GM18867 (cell line): ENCODE data around the gene LGALS3.
A peak's percentile ranks its signal among the peaks of the same experiment; 100 is the strongest.

Experiments
- ATAC-seq: cut with Tn5 transposase; IDR thresholded peaks from one replicate; pipeline ENCODE4 v1.9.1; 2021; ENCODE audit warnings: mild to moderate bottlenecking, moderate library complexity; ENCODE audit not compliant: unreplicated experiment

LGALS3 gene

DNA sequence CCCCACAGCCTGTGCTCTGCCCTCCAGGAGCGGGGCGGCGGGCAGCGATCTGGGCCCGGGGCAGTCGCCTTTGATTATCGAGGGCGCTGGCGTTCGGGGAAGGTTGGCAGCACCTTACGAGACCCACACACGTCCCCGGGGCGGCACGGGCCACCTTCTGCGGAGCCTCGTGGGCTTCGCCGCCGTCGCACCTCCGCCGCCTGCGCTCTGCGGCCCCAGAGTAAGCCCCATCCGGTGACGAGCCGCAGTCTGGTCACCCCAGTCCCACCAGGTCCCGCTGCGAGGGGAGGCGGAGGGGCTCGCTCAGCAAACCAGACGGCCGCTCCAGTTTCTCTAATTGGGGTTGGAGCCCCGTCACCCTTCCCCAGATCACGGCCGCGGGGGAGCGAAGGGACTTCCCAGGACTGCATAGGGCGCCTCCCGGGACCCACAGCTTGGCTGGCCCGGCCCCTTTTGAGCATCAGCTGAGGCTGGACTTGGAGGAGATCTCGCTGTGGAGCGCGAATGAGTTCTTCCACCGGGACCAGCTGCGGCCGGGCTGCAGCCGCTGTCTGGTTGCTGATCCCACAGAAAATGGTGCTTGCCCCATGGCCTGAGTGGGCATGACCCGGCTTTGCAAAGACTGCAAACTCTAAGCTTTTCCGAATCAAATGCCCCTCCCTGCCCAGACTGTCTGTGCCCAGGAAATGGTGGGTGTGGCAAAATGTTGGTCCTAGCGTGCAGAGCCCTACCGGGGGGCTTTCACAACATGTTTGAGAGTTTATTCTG is 560 bp downstream of the LGALS3 start:
- peak; percentile 64 for ATAC-seq

- no peak for ATAC-seq
These were observed 1.1 kb downstream of the LGALS3 start for GRCh38 chr14:55130196-55130550.

GRCh38 chr14:55131370-55132137 is 2.5 kb downstream of the LGALS3 start:
- ATAC-seq: no peak

DNA sequence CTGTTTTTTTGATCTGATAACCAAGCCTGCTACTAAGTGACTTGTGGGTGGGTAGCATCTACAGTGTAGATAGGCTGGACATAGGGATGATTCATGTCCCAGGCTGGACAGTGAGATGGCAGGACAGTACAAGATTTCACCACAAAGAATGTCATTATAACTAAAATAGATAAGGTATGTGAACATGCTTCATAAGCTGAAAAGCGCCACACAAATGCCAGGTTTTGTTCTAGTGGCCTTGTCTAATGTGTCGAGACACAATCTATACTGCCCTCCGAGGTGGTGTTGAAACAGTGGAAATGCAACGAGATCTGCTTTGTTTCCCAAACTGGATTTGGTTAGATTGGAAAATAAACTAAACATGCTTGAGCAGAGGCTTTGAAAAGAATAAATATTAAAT is 4.4 kb downstream of the LGALS3 start:
- ATAC-seq: no peak

DNA sequence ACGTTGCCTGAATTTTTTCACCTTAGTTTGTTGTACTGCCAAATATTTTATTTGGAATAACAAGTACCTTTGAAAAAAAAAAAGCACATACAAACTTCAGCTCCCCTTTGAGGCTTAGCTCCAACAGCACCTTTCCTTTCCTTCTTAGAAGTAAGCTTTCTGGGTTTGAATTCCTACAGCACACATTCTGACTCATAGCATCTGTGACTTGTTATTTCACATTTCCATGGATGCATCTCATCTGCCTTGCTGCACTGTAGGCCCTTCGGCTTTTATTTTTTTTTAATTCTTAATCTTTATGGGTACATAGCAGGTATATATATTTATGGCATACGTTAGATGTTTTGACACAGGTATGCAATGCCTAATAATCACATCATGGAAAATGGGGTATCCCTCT is 7.2 kb downstream of the LGALS3 start:
- ATAC-seq: no peak

DNA sequence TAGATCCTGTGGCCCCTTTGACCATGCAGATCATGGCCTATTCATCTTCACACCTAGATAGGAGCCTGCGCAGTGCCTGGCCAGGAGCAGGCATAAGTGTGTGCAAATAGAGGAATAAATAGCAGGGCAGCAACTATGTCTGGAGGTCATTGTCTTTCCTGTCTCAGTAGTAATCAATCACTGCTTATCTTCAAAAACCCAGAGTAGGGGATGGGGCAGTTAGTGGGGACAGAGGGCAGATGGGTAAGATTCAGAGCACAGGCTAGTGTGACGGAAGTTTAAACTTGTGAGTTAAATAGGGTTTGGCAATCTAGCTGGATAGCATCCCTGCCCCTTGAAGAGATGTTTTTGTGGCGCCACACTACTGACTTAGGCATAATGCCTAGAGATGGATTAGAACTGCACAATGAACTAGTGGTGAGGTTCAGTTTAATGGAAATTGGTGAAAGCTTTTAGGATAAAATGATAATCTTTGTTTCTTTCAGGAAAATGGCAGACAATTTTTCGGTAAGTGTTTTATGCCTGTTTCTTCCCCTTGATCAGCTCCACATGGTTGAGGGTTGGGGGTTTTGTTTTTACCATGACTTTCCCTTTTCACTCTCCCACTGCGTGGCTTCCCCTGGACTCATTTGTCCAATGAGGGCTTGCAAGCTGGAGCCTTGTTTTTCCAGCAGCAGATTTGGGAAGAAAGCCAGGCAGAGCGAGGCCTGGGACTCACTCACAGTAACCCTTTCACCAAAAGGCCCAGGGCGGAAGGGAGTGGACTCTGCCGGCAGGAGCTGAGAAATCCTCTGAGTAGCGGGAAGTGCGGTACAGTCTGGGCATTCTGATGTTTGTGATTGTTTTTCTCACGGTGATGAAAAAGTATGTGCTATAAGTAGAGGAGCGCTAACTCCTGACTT is 8.1 kb downstream of the LGALS3 start:
- ATAC-seq: no peak

- no peak for ATAC-seq
These were observed 9.0 kb downstream of the LGALS3 start for GRCh38 chr14:55138091-55138490.

- no peak for ATAC-seq
These were observed 10.1 kb downstream of the LGALS3 start for GRCh38 chr14:55139141-55139540.

DNA sequence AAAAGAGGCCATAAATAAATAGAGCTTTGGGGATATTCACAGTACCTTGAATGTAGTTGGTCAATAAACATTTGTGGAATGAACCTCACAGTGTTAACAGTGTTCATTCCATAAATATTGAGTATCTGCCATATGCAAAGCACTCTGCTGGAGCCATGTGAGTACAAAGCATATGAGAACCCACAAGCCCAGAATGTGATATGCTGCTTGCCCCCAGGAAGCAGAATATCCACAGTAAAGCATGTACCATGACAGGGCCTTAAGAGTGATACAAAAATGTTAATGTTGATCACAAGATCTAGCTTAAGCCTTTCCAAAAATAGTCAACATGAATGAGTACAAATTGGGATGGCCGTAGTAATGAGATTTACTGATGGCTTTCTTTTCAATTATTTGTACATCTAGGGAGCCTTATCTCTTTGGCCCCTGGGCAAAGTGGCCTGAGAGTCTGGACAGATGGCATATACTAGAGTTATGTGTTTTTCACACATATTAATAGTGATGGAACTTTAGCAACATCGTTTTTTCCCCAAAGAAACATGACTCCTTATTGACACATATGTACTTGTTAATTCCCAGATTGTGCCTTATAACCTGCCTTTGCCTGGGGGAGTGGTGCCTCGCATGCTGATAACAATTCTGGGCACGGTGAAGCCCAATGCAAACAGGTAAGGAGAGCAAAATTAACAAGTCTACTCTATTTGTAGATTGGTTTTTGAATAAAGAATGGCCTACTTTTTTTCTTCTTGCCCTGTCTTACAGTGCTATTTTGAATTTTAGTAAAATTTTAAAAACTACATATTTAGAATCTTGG is 10.9 kb downstream of the LGALS3 start:
- ATAC-seq: no peak

DNA sequence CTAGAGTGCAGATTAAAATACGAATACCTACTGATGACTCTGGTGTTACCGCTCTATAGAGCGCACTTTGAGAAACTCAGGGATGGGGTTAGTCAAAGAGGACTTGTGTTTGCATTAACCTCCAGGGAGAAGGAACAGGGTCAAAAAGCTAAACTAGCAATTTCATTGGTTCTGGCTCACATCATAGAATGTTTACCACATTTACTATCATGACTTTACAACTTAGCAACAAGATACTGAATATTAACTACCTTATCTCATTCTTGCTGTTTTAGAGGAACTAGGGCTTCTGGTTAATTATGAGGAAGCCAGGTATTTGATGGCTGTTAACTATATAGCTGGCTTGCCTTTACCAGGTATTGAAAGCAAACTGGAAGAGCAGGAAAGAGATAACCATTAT is 12.8 kb downstream of the LGALS3 start:
- ATAC-seq: no peak

DNA sequence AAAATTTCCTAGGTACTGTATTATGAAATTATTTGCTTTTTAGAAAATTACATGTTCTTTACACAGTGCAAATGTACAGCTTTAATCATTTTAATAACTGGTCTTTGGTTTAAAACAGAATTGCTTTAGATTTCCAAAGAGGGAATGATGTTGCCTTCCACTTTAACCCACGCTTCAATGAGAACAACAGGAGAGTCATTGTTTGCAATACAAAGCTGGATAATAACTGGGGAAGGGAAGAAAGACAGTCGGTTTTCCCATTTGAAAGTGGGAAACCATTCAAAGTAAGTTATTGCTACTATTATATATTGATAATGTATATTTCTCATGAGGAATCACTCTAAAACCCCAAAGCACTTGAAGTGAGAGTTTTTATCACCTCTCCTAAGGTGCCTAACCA is 13.4 kb downstream of the LGALS3 start:
- no peak for ATAC-seq

GRCh38 chr14:55146425-55146824 is 17.4 kb downstream of the LGALS3 start:
- ATAC-seq: no peak

DNA sequence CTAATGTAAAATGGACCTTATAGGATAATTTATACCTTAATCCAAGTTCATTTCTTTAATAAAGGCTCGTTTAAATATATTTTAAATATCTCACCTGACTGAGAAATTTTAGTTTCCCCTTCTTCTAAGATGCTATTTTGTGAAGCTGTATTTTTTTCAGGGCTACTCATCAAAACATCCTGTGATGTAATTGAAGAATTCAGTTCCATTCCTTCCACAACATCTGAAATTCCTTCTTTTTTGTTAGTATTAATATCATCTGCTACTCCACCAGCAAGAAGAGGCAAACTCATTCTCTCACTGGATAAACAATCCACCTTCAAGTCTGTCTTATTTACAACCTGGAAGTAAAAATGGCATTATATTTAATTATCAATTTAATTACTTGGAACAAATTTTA is 22.5 kb downstream of the LGALS3 start:
- no peak for ATAC-seq

DNA sequence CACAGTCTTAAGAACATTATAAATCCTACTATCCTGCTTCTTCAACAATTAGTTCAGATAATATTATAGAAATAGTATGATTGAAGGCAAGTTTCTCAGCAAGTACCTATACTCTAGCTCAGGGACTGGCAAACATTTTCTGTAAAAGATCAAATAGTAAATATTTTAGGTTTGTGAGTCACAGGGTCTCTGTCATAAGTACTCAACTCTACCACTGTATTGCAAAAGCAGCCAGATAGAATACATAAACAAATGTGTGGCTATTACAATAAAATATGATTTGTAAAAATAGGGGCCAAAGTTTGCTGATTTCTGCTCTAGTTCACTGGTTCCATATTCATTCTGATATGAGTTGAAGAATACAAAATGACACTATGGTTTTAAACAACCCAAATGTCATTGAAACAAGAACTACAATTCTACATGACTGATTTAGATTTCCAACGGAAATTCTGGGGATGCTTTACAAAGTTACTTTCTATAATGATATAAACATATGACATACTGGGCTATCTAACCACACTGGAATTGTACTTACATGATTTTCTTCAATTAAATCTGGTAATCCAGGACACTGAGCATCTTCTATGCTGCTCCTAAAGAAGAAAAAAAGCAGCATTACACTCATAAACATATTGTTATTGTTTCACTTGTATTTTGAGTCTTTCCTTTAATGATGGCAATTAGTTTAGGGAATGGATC is 23.2 kb downstream of the LGALS3 start:
- ATAC-seq: no peak

DNA sequence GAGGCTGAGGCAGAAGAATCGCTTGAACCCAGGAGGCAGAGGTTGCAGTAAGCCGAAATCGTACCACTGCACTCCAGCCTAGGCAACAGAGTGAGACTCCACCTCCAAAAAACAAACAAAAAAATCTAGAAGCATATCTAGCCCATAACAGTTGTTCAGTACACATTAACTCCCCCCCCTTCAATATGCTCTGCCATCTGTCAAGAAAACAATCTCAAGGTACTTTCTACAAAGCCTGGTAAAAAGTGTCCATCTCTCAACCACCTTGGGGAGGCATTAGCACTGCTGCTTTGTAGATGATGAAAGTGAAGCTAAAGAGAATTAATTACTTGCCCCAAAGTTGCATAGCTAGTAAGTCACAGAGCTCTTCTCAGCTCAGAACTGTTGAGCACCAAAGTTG is 24.9 kb downstream of the LGALS3 start:
- no peak for ATAC-seq

GRCh38 chr14:55157080-55157479 is 28.0 kb downstream of the LGALS3 start:
- ATAC-seq: no peak

GRCh38 chr14:55158412-55158811 is 29.4 kb downstream of the LGALS3 start:
- ATAC-seq: no peak

- ATAC-seq: no peak
These were observed 31.9 kb downstream of the LGALS3 start for GRCh38 chr14:55160989-55161388.

GRCh38 chr14:55170526-55170925 is 41.5 kb downstream of the LGALS3 start:
- ATAC-seq: no peak

GRCh38 chr14:55180006-55180405 is 51.0 kb downstream of the LGALS3 start:
- ATAC-seq: no peak
